HuH-7 (cell line): ENCODE data around the gene RAPGEF5.

Experiments used
- DNase-seq: peaks from one replicate; pipeline ENCODE4 v3.0.0; 2011; ENCODE audit warnings: low spot score

RAPGEF5 gene

DNA sequence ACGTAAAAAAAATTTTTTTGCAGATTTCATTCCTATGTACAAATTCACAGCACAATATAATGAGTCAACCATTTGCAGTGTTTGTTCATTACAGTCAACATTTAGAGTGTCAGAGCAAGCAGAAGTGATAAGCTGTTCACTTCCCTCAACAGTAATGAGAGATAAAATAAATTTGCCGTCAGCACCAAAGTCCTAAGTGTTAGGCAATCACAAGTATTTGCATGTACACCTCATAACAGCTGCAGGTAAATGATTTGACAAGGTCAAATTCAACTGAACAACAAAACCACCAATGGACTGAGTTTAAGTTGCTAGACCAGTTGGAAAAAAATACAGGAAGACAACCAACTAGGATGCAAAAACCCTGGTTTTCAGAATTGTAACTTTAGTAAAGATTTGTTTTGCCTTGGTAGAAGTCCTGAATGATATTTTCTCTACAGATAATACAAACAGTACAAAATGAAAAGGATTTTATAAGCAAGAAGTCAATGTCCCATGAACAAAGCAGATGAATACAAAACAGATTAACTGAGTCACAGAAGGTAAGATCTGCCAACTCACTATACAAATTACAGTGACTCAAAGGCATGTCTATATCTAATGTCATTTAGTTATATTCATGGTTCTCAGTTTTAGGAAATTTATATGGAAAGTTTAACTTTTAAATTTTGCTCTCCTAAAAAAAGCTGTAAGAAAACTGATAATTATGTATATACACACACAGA, 10.4 kb downstream of the RAPGEF5 start:
- DNase-seq: peak; percentile 39

DNA sequence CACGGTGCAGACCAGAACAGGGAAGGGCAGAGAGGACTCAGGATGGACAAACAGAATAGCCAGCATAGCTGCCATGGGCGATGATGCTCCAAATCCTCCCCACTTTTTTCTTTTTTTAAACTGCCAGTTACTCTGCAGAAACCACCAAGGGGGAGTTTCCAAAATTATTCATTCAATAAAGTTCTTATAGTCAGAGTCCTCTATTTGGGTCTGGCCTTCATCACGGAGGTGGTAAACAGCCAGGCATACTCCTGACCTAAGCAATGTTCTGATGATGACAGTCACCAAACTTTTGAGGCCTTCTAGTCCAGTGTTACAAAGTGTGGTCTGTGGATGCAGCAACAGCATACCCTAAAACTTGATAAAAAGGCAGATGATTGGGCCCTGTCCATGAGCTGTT, 12.3 kb downstream of the RAPGEF5 start:
- DNase-seq: no peak

DNA sequence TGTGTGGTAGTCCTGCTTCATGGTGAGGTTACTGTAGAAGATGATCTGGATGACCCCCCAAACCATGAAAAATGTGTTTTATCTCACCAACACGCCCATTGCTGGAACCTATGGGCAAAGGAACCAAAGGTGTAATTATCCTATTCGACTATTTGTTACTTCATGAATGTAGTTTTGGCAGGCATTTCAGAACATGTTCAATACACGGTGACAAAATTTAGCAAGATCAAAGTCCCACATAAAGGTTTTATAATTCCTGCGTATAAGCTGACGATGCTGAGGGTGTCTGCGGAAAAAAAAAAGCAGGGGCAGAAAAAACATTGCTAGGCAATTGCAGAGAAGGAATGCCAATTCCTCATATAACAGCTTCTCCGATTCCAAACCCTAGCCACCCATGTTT, 13.3 kb downstream of the RAPGEF5 start:
- no peak for DNase-seq

DNA sequence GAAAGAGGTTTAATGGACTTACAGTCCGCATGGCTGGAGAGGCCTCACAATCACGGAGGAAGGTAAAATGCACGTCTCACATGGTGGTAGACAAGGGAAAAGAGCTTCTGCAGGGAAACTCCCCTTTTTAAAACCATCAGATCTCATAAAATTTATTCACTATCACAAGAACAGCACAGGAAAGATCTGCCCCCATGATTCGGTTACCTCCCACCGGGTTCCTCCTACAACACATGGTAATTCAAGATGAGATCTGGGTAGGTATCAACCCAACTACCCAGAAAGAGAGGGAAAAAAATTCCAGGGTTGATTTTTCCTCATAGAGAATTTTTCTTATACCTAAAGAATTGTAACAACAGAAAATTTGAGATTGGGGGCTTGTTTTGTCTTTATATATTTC, 13.9 kb downstream of the RAPGEF5 start:
- DNase-seq: no peak

DNA sequence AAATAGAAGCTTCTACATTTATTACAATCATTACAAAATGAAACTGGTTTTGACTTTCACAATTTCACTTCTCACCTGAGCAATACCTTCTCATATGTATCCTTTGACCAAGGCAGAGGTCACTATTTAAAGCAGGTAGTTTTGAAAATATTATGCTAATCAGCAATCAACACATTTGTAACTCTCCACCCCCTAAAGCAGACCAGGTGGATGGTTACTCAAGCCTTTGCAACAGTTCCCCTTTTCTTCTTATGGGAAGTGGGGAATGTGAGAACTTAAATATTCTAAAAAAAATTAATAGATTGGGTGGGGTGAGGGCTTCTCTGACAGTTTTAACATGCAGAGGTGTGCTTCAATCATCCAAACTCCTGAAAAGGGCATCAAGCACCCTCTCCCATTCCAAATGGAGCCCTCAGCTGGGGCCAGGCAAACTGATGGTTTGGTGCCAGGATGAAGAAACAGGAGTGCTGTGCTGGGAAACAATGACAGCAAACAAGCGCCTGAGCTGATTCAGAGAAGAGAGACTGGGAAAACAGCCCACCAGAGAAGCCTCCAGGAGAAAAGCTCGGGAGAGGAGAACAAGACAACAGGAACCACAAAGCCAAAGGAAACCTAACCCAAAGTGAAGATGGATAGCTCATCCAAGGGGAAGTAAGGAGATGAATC, 17.1 kb downstream of the RAPGEF5 start:
- no peak for DNase-seq

DNA sequence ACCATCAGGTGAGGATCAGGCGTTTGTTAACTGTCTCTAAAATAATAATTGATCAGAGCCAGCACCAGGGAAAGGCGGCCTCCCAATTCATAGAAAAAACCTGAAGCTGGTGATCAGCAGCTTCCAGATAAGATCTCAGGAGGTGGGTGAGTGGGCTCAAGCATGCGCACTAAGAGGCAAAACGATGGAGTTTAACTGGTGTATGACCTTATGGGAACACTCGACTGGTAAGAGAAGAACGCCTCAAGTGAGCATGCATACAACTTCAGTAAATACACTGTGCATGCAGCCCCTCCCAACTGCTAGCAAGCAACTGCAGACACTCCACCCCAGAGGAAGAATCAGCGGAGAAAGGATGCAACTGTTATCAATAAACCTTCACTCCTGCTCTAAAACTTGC, 18.1 kb downstream of the RAPGEF5 start:
- DNase-seq: no peak

DNA sequence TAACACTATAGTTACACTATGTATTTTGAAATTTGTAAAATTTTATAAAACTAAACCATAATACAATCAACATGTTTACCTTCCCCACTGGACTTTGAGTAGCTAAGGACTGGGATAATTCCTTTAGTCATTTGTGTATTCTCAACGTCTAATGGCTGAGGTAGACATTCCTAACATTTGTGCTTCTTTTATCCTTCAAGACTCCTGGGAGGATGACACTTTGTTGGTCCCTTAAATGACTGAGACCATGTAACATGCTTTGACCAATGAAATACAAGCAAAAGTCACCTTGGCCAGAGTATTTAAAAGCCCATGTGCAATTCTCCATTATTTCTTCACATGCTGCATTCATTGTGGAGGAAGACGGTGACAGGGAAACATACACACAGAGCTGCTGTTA, 18.5 kb downstream of the RAPGEF5 start:
- DNase-seq: no peak

DNA sequence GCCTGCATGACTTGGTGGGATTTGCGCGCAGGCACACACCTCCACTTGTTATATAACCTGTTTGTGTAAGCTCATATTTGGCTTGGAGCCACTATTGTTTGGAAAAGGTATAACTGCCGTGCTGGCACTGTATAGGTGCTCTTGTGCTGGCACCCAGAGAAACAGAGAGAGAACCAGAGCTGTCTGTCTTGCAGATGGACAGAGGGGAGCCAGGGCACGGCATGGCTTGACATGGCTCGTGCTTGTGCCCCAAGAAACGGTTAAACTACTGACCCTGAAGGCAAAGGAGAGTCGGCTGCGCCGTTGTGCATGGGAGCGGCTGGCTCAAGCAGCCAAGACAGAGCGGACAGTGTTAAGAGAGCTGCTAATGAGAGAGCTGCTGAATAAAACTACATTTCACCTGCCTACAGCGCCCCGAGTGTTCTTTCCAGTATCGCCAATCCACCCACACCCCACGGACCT, 23.2 kb downstream of the RAPGEF5 start:
- DNase-seq: no peak

DNA sequence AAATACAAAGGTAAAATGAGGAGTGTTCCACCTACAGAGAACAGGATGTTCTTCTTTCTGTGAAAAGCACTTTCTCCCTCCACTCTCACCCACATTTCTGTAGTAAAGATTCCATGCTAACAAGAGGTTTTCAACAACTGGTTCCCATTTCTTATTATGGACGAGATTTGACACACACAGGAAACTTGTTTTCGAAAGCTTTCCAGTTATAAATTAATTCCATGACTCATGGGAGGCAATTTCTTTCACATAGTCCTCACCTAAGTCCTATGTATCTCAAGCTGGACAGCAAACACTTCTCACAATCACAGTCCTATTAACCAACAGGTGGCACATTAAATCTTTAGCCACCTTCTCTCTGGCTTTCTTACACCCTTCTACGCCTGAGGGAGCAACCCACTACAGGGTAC, 24.5 kb downstream of the RAPGEF5 start:
- no peak for DNase-seq

DNA sequence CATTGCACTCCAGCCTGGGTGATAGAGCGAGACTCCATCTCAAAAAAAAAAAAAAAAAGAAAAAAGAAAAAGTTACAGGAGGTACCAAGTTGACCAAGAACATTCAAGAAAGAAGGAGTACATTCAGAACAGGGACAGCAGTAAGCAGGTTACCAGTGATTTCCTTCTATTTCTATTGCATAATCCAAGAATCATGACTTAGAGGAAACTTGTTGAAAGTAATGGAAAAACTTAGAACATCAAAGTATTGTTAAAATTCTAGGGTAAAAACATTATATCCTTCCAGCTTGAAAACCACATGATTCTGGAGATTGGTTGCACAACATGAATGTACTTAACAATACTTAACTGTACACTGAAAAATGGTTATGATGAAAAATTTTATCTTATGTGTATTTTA, 25.2 kb downstream of the RAPGEF5 start:
- no peak for DNase-seq

DNA sequence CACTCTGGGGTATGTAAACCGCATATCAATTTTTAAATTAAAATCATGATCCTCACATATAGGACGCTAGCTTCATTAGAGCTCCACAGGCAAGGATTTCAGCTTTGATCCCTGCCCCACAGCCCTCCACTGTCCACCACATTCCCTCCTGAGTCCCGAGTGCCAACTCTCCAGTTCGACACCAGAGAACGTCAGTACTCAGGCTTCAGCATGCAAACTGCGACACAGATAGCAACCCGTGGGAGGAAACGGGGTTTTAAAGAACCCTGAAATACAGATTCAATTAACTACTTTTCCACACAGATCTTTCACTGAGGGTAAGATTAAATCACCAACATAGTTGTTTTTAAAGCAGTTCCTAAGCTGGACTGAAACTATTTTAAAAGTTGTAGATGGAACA, 26.1 kb downstream of the RAPGEF5 start:
- DNase-seq: no peak

DNA sequence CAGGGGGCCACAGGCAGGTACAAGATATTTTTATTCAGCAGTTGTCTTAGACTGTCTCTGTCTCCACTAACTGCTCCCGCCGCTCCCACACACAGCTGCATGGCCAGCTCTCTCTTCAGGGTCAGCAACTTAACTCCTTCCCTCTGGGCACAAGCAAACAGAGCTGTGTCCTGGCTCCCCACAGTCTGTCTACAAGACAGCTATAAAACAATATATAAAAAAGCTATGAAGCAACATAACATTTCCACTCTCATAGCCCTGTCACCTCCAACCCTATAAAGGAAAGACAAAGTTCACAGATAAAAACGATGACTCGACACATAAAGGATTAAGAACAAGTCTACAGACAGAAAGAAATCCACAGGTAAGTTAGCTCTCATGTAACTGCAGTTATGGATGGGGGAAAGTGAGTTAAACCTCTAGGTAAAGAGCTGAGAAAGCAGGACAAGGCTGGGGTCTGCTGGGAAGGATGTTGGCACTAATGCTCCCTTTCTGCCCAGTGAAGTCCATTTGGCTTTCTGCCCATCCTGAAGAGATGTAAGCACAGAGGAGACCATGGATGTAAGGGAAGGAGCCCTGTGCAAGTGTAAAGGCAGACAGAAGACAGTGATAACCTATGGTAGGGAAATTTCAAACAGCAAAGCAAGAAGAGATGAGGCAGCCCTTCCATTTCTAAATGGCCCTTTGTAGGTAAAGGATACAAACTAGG, 27.0 kb downstream of the RAPGEF5 start:
- no peak for DNase-seq

DNA sequence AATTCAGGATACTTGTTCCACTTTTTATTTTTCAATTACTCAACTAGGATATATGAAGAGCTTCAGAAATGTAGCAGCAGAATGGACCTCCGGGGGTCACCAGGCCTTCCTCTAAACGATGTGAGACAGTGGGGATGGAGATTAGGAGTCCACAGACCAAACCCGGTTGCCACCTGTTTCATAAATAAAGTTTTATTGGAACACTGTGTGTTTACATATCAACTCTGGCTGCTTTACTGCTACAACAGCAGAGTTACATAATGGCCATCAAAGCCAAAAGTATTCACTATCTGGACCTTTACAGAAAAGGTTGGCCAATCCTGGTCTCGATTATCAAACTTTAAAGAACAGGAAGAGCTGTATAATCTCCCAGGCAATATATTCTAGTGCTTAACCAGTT, 30.8 kb downstream of the RAPGEF5 start:
- DNase-seq: no peak

DNA sequence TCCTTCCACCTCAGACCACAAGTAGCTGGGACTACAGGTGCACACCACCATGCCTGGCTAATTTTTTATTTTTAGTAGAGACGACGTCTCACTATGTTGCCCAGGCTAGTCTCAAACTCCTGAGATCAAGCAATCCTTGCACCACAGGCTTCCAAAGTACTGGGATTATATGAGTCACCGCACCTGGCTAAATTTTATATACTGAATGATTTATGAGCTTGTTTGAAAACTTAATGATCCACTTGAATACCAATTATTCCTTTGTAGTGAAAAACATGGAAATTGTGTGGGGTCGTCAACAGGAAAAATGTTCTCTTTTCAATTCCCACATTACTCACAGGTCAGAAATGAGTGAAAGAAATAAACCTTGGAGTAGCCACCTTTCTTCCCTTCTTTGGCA, 31.3 kb downstream of the RAPGEF5 start:
- no peak for DNase-seq

DNA sequence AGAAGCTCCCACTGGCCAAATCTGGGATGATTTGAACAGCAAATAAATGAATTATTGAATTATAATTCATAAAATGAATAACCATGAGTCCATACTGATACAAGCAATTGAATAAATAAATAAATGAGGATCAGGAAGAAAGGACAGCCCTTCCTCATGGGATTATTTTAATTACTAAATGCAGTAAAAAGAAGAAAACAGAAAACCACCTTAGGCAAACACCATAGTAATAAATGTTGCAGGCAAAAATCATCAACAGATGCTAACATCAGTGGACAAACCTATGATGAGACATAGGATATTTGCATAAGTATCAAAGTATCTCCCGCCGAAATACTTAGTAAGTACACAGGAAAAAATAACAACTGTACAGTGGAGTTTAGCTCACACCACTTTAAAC, 33.2 kb downstream of the RAPGEF5 start:
- no peak for DNase-seq

DNA sequence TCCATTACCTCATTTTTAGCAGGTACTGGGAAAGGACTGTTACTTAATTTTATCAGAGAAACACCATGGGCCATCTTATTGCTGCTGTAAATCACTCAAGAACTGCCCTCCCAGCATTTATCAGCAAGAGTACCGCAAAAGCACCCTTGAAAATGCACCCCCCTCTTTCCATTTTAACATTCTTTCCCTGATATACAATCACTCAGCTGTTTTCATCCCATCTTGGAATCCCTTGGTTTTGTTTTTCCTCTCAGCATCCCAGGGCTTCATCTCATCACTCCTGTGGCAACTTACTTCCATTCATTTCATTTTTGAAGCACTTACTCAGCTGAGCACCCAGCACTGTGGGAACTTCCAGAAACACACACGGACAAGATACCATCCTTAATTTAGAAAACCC, 36.5 kb downstream of the RAPGEF5 start:
- DNase-seq: no peak

DNA sequence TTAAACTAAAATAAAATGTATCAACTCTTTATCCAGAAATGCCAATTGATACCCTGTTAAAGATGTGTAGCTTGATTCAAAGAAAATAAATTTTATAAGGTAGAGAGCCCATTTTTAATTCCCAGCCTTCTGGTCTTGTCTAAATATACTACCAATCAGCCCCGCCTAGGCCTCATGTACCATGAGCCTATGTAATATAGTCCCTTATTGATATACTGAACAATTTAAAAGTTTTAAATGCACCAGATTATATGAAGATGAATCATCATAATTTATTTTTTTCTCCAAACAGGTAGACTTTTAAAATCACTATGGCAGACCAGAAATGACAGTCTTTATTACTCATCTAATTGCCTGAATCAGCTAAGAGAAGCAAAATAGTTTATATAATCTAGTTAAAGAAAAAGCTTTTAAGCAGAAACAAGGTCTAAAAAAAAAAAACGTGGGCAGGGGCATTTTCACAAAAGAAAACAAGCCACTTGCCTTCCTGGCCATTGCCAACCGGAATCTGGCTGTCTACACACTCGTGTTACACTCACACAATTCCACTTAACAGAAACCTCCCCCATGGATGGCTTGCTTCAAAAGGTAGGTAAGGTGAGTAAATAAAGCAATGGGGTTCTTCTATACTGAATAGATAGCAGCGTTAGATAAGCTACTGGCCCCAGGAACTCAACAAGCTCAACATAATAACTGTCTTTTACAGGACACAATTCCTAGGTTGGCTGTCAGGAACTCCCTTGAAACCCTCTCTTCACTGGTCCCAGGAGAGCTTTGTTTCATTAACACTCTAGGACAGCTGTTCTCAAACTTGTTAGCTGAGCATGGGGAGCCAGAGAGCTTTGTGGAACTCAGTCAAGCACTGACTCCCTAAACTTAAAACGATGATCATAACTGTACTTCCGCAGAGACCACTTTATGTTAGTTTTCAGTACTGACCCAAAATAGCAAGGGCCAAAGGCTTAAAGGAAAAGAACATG, 37.2 kb downstream of the RAPGEF5 start:
- DNase-seq: no peak

DNA sequence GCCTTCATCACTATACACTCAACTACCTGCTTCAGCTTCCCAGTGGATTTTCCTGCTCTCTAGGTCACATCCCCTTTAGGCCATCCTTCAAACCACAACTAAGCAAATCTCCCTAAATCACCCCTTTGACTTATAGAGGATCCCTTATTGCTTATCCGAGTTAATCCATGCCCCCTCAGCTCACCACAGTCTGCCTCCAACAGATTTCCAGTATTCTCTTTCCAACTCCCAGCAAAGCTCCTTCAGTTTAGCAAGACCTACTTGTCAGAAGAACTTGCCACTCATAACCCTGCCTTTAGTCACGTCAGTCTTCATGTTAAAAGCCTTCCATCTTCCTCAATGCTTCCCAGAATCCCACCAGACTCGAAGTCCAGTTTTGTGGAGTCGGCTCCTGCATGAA, 38.6 kb downstream of the RAPGEF5 start:
- no peak for DNase-seq

DNA sequence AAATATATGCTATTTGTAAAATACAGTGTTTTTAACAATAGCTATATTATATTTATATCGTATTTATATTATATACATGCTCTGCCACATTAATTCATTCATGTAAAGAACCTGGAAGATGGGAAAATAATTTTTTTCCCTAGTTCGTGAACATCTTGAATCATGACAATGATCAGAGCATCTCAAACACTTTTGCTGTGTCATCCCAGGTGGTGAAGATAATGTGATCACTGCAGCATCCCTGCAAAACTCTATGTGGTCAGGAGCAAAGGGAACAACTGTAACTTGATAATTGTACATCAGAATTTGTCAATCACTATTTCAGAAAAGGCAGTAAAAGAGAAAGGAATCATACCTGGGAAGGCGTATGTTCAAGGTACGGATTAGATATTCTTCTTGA, 39.3 kb downstream of the RAPGEF5 start:
- DNase-seq: no peak

DNA sequence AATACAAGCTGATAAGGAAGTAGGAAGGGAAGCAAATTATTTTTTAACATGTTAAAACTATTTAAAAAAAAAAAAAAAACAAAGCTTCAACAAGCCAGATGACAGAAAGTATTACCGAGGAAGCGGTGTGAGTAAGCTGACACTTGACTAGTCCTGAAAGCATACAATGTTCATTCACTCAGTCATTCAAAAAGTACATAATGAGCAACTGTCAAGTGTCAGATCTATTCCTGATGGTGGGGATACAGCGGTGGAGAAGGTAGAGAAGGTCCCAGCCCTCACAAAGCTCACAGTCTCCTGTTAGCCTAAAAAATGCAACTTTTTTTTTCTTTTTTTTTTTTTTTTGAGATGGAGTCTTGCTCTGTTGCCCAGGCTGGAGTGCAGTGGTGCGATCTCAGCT, 40.0 kb downstream of the RAPGEF5 start:
- no peak for DNase-seq

DNA sequence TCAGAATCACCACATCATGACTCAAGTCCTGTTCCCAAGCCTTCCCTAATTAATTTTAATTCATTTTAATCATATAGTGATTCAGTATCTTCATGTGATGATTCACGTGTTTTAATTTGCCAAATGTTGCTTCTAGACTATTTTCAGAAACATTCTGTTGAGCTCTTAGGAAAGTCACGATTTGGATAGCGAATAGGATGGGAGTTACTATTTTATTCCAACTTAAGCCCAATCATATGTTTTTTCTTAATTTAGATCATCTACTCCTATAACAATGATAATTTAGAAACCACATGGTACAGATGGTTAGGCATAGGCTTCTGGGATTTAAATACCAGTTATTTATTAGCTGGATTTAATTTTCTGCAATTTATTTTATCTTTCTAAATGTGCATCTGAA, 49.1 kb downstream of the RAPGEF5 start:
- DNase-seq: no peak

DNA sequence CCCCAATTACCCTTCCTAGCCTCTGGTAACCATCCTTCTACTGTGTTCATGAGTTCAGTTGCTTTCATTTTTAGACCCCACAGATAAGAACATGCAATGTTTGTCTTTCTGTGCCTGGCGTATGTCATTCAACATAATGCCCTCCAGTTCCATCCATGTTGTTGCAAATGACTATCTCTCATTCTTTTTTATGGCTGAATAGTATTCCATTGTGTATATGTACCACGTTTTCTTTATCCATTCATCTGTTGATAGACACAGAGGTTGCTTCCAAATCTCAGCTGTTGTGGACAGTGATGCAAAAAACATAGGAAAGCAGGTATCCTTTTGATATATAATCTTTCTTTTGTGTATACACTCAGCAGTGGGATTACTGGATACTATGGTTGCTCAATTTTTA, 51.2 kb downstream of the RAPGEF5 start:
- no peak for DNase-seq
